HuH-7.5 (cell line): ENCODE measurements around the gene ZDHHC7.

Experiments used
- DNase-seq: peaks from one replicate; pipeline ENCODE4 v3.0.0; 2011; ENCODE audit warnings: low spot score

Gene ZDHHC7

DNA sequence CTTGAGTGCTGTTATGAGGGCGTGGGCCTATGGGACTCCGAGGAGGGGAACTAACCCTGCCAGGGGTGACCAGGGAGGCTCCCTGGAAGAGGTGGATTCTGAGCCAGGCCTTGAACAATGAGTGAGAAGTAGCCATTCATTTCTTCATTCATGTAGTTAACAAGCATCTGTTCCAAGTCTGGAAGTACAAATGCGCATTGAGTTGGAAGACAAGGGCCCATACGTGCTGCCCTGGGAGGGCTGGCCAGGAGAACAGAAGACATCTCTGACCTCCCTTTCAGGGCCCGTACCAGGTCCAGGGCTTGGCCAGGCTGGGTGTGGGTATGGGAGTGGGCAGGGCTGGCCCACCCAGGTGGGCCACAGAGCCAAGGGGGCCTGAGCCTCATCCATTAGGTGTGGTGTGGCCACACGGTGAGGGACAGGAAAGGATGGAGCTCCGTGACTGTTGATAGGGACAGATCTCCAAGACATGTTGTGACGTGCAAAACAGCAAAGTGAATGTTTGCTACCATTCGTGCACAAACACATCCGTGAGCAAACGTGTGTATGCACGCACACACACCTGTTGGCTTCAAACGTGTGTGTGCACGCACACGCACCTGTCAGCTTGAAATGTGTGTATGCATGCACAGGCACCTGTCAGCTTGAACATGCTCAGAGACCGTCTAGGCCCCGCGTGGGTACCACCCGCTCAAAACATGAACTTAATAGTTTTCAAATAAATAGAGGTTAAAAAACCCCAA lies 46.8 kb downstream of the ZDHHC7 start:
- DNase-seq, result no peak

DNA sequence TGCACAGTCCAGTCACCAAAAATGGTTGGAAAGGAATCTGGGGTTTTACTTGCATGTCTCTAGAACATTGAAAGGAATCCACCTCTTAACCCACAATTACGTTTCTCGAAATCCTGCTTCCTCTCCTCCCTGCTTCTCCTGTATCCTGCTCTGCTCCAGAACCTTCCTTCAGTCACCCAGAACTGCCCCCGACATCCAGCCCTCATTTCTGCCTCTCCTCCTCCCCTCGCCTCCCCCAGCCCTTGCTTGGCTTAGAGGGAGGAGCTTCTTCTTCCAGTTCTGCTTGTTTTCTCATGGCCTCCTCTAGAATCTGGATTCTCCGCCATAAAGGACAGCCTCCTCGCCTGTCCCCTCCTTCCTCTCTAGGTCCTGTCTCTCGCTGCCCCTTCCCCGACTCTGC lies 48.3 kb downstream of the ZDHHC7 start:
- no peak for DNase-seq

DNA sequence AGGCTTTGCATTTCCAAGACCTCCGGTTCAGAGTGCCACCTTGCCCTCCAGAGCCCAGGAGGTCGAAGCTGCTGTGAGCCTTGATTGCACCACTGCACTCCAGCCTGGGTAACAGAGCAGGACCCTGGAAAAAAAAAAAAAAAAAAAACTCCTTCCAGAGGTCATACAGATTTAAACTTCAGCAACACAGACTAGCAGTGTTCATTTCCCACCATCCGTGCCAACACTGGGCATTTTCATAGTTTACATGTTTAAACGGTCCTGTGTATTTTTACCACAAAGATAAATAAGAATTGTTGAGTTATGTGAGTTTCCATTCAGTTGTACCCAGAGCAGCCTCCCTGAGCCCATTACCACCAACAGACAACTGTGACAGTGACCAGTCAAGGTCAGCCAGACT lies 50.4 kb downstream of the ZDHHC7 start:
- no peak for DNase-seq

DNA sequence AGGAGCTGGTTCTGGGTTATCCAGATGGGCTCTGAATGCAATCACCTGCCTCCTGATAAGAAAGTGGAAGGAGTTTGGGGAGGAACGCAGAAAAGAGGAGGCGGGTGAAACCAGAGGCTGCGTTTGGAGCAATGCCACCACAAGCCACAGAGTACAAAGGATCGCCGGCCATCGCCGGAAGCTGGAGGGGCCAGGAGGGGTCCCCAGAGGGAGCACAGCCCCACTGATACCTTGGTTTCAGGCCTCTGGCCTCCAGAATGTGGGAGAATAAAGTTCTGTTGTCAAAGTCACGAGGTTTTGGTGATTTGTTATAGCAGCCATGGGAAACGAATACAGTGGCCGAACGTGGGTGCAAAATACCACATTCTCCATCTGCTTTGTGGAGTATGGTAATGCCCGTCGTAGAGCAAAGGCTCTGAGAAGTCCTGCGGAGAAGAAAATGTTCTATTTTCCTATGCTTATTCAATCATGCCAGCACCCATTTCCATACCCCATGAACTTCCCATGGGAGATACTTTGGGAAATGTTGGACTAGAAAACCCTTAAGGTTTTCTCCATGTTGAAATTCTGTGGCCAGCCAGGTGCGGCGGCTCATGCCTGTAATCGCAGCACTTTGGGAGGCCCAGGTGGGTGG lies 51.4 kb downstream of the ZDHHC7 start:
- DNase-seq, result no peak

DNA sequence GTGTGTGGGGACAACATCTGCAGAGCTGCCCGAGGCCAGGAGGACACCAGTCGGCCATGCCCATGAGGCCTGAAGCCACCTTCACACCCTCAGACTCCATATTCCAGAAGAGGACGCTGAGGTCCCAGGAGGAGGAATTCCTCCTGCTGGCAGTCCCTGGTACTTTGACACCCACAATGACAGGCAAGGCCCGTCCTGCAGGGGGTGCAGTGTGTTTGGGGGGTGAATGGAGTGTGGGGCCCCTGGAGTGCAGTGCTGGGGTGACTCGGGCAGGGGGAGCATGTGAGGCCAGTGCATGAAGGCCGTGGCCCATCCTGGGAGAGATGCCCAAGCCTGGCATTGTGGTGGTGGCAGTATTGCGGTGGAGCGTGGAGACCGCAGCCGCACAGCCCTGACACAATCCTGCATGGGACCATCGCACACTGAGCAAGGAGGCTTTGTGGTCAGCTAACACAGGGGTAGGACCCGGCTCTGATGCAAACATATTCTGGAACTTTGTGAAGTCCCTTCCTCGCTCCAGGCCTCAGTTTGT lies 52.2 kb downstream of the ZDHHC7 start:
- peak; percentile 39 for DNase-seq

DNA sequence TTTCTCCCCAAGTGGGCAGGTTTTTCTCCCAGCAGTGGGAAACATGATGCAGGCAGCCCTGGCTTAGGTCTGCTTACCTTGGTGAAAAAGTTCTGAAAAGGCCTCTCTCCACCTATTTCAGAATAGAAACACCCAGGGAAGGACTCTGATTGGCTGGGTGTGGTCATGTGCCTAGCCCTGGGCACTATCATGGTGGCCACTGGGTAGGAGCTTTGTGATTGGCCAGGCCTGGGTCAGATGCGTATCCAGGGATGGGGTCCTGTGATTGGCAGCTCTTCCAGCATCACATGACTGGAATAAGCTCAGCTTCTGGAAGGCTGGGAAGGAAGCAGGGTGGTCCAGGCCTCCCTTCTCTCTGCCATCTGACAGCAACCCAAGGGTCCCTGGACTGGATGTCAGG lies 53.5 kb downstream of the ZDHHC7 start:
- DNase-seq, result no peak

DNA sequence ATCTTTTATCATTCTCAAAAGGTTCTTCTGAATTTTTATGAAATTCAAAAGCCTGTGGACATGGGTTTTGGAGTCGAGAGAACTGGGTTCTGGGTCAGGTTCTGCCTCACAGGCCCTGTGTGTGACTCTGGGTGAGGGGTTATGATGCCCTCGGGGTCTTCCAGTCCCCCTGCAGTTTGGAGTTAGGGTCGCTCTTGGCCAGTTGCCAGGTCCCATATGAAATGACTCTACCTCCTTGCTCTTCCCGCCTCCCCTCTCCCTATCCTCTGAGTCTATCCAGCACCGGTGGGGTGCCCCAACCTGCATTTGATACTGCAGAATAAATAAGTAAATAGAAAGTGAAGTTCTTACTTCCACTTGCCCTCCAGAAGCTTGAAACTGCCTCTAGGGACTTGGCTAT lies 54.1 kb downstream of the ZDHHC7 start:
- DNase-seq, result no peak

DNA sequence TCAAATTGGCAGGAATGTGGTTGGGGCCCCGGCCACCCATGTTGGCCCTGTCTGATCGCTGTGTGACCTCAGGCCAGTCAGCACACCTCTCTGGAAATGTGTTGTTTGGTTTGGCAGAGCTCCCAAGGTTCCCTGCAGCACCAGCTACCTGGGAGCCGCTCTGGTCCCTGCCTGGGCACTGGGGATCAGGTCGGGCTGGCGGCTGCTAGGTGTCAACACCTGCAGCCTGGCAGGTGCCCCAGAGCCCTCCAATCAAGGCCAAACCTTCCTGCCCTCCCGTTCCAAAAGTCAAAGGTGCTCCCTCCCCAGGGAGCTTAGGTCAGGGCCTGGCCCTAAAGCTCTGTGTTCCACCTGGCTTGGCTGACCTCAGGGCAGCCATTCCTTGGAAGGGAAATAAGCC lies 55.9 kb downstream of the ZDHHC7 start:
- no peak for DNase-seq

DNA sequence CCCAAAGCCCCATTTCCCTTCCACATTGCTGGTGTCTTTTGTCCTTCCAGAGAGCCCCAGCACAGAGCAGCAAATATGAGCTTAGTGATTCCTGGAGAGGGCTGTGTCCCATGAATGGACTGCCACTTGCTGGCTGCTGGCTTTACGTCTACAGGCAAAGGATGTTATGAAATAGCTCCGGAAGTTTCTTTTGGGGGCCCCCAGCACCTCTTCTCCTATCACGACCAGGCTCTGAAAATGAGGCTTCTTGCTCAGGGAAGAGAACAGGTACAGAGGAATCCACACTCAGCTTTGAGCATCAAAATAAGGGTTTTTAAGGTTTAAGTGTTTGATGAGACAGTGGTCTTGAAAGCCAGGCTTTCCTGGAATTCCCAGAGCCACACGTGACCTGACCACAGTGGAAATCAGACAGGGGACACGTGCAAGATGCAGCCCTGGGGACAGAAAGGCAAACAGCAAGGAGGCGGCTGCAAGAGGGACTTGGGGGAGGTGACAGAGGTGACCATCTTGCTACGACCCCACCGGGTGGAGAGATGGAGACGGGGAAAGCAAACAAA lies 58.1 kb downstream of the ZDHHC7 start:
- DNase-seq, result no peak

DNA sequence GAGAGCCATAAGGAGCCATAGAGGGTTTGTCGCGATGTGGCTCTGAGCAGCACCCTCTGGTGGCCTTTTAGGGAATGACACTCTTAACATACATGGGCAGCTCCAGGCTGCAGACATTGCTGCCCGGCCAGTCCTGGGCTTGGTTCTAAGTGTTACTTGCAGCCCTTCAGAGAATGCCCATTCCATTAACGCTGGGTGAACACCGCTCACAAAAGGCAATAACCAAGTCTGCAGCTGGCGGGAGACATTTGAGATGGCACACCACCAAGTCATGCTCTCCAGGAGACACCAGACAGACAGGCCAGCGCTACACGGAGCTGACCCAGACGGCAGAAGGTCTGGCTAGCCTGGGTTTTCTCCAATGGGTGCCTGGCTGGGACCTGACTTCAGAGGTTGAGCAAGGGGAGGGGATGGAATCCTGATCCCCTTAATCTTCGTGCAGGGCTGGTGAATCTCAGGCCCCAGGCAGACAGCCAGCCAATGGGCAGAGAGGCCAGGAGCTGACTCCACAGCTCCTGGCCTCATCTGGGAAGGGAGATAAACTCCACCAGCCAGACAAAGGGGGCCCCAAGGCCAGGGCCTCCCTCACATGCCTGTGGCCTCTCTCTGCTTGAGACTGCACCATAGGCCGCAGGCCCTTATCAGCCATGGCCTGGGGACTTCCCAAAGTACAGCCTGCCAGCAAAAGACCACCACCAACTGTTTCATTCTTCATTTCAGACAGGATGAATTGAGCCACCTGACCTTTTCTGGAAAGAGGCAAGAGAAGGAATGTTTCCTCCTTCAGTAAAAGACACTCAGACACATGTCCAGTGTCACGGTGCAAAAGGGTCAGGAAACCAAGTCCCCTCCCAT lies 58.8 kb downstream of the ZDHHC7 start:
- peak; percentile 90 for DNase-seq

DNA sequence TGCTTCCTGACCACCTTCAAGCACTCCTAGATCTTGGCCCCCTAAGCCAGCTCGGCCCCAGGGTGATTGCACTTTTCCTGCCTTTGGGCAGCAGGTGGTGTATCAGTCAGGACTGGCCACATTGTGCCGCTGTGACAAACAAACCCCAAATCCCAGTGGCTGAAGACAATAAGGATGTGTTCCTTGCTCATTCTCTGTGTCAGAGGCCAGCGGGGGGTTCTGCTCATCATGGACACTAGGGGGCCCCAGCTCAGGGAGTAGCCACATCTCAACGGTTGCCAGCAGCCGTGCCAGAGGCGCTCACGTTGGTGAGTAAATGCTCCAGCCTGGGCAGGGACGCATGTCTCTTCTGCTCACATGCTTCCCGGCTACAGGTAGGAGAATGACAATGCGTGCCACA lies 60.4 kb downstream of the ZDHHC7 start:
- DNase-seq, result peak; percentile 56

DNA sequence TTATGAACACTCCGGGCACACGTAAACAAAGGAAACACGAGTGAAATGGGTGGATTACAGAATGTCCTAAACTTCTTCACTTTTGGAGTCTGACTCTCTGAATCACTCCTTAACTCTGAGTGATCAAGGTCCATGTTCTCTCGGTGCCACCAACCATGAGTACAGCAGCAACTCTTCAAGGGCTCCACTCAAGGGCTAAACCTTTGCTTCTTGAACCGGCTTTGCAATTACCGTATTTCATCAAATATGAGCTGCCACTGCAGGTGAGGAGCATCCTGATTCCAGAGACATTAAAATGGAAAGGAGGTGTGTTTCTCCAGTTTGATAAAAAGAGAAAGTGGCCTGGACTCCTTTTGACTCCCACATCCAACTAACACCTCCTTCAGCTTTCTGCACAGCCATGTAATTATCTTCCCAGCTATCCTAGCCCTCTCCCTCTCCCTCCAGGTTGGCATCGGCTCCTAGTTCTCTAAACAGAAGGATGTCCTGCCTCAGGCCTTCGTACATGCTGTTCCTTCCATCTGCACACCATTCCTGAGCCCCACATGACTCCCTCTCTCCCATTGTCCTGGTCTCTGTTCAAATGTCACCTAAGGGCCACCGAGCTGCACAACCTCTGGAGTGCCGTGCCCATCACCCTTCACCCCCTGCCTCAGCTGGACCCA lies 61.4 kb downstream of the ZDHHC7 start:
- no peak for DNase-seq

DNA sequence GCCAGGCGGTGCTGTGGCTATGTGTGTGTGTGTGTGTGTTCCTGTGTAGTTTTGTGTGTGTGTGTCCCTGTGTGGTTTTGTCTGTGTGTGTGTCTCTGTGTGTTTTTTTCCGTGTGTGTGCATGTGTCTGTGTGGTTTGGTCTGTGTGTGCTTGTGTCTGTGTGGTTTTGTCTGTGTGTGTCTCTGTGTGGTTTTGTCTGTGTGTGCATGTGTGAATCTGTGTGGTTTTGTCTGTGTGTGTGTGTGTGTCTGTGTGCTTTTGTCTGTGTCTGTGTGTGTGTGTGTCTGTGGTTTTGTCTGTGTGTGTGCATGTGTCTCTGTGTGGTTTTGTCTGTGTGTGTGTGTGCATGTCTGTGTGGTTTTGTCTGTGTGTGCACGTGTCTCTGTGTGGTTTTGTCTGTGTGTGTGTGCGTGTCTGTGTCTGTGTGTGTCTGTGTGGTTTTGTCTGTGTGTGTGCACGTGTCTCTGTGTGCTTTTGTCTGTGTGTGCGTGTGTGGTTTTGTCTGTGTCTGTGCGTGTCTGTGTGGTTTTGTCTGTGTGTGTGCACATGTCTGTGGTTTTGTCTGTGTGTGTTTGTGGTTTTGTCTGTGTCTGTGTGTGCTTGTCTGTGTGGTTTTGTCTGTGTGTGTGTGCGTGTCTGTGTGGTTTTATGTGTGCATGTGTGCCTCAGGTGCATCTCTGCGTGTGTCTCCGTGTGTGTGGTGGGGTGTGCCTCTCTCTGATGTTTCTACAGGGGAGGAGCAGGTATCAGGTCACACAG lies 62.3 kb downstream of the ZDHHC7 start:
- no peak for DNase-seq

DNA sequence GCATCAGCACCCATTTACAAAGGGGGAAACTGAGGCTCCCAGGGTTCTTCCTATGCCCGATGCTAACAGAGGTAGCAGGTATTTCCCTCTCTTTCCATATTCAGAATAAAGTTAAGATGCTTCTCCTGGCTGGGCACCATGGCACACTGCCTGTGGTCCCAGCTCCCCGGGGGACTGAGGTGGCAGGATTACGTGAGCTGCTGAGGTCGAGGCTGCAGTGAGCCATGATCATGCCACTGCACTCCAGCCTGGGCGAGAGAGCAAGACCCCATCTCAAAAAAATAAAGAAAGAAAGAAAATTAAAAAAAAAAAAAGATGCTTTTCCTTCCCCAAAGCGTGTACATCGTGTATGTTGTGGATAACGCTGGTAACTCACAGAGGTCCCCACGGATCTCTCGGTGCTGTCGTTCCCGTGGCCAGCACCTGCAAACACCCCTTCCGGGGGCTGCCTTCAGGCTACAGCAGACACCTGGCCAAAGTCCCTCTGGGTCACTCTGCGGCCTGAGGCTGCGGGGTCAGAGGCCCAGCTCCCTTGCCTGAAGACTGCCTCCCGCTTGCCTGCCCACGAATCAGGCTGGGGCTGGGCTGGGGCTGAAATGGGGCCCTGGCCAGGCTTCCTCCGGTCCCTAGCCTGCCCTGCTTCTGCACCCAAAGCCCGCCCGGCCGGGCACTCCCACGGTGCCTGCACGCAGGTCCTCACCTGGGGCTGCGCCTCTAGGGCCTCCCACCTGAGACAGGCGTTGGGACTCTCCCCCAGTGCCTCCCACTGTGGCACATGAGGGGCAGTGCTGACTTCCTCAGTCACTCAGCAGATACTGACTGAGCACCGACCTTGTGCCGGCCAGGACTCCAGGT lies 63.1 kb downstream of the ZDHHC7 start:
- DNase-seq, result peak; percentile 47

DNA sequence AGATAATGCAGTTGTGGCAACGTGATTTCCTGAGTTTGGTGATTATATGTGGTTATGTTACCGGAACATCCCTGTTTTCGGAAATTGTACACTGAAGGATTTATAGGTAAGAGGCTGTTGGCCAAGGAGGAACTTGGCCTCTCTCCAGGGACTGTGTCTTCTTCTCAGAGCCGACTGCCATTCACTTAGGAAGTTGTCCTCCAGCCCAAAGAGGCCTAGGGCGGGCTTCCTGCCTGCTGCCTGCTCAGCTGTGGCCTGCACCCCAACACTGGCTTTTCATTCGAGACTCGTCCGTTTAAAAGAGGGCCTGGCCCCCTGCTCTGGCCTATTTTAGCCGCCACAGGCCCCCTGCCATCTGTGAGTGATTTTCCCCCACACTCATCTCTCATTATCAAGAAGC lies 64.3 kb downstream of the ZDHHC7 start:
- DNase-seq, result no peak

DNA sequence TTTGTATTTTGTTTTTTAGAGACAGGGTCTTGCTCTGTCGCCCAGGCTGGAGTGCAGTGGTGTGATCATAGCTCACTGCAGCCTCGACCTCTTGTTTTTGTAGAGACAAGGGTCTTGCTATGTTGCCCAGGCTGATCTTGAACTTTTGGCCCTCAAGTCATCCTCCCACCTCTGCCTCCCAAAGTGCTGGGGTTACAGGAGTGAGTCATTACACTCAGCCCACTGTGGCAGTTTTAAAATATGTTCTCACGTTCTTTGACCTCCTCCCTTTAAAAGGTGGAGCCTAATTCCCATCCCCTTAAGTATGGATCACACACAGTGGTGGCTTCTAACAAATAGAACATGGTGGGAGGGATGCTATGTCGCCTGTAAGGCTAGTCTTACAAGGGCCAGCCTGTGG lies 67.7 kb downstream of the ZDHHC7 start:
- no peak for DNase-seq

DNA sequence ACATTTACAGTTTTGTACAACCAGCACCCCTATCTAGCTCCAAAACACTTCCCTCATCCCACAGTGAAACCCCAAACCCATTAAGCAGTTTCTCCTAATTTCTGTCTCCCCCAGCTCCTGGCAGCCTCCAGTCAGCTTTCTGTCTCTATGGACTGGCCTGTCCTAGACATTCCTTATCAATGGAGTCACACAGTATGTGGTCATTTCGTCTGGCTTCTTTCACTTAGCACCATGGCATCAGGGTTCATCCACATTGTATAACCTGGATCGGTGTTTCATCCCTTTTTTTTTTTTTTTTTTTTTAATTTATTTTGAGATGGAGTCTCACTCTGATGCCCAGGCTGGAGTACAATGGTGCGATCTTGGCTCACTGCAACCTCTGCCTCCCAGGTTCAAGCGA lies 68.5 kb downstream of the ZDHHC7 start:
- no peak for DNase-seq

DNA sequence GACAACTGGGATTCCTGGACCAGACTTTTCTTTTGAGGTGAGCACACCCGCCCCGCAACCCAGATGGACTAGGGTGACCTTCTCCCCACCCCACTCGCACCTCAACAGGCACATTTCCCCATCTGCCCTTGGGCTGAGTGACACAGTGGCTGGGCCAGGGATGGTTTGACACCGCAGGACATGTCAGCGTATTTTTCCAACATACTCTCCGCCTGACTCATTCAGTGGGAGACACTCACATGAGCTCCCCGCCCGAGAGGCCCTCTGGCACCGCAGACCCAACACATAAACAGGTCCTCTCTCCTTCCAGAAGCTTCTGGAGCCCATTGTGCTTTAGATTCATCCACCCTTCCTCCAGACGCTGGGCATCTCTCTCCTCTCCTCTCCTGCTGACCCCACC lies 69.4 kb downstream of the ZDHHC7 start:
- DNase-seq, result no peak

DNA sequence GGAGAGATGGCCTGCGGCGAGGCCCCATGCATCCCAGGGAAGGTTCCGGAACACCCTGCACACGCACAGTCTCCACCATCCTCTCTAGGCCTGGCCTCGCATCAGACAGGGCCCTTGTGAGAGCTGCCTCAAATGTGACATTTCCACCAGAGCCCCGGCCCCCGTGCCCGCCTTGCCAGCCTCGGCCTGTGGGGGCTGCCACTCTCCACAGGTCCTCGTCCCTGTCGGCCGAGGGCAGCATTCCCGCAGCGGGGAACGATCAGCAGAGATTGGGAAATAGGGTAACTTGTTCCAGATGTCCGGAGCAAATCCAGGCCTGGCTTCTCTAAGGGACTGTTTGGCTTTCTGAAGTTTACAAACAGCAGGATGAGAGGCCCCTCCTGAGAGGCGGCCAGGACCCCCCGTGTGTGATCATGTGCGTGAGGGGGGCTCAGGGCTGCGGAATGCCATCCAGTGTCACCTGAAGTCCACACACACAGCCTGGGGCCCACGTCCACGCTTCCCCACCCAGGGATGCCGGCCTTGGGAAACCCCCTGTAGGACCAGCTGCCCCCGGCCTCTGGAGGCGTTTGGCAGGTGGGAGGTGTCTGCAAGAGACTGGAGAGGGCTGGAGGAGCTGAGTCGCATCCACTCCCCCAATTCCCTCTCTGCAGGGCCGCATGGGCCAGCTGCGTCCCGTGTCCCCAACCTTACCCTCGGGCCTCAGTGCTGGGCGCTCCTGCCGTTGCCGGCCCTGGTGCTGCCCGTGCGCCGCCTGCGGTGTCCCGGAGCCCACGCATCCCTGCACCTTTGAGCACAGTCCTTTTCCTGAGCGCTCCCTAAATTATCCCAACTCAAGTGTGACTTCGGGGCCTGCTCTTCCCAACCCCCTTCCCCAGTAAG lies 70.4 kb downstream of the ZDHHC7 start:
- DNase-seq, result no peak
